GM18502 (cell line): ENCODE data around the gene CLCA4.

Source experiments
- ATAC-seq: cut with Tn5 transposase; IDR thresholded peaks from one replicate; pipeline ENCODE4 v1.9.1; 2021; ENCODE audit warnings: mild to moderate bottlenecking; ENCODE audit not compliant: unreplicated experiment, poor library complexity

Gene CLCA4, protein sequence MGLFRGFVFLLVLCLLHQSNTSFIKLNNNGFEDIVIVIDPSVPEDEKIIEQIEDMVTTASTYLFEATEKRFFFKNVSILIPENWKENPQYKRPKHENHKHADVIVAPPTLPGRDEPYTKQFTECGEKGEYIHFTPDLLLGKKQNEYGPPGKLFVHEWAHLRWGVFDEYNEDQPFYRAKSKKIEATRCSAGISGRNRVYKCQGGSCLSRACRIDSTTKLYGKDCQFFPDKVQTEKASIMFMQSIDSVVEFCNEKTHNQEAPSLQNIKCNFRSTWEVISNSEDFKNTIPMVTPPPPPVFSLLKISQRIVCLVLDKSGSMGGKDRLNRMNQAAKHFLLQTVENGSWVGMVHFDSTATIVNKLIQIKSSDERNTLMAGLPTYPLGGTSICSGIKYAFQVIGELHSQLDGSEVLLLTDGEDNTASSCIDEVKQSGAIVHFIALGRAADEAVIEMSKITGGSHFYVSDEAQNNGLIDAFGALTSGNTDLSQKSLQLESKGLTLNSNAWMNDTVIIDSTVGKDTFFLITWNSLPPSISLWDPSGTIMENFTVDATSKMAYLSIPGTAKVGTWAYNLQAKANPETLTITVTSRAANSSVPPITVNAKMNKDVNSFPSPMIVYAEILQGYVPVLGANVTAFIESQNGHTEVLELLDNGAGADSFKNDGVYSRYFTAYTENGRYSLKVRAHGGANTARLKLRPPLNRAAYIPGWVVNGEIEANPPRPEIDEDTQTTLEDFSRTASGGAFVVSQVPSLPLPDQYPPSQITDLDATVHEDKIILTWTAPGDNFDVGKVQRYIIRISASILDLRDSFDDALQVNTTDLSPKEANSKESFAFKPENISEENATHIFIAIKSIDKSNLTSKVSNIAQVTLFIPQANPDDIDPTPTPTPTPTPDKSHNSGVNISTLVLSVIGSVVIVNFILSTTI

GRCh38 chr1:86546787-86547221 lies at the start of gene CLCA4:
Gene CLCA4 (plus strand): TSS chr1:86547078. CDS start chr1:86547120, 42 bp downstream.
- ATAC-seq = no peak

DNA sequence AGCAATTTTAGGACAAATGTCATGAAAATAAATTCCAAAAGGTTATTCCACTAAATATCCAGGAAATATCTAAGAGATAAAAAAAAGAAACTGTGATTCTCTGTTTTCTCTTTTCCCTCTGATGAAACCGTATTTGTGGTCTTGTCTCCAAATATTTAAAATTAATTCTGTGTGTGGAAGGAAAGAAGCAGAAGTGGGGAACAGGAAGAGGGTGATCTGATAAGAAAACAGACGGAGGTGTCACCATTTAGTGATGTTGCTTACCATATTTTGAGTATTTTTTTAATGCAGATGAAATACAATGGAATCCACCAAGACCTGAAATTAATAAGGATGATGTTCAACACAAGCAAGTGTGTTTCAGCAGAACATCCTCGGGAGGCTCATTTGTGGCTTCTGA lies 48.6 kb upstream of the CLCA4 start:
- ATAC-seq = no peak

DNA sequence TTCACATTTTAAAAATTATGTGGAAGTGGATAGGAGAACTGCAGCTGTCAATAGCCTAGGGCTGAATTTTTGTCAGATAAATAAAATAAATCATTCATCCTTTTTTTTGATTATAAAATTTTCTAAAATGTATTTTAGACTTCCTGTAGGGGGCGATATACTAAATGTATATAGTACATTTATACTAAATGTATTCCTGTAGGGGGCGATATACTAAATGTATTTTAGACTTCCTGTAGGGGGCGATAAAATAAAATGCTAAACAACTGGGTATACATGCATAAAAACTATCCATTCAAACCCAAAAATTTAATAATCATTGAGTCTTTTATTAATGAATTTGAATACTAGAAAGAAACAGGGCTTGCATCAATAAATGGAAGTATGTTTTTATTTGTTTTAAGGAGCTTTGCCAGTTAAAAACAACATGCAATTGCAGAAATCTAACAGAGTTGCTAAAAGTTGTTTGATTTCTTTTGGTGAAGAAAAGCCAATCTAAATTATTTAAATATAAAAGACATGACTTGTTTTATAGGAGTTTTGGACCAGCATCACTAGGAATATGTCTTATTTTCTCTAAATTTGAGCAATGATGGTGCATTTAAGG lies 46.8 kb upstream of the CLCA4 start:
- ATAC-seq = no peak

DNA sequence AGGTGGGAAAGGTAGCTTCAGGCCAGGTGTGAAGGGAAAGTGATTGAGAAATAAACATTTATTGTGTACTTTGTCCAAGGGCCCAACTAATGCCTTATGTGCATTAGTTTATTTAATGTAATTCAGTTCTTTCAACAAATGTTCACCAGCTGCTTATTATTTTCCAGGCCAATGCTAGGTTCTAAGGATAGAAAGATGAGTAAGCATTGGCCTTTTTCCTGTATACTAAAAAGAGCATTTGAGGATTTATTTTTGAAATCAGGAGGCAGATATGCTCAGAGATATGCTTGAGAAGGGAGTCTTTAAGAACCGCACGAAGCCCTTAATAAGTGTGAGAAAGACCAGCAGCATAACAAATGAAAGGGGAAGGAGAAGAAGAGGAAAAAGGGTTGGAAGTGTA lies 46.2 kb upstream of the CLCA4 start:
- no peak for ATAC-seq

- peak; percentile 80 for ATAC-seq
Observed at GRCh38 chr1:86502125-86502646, 44.7 kb upstream of the CLCA4 start.

- peak; percentile 62 for ATAC-seq
Observed at GRCh38 chr1:86502721-86503405, 44.0 kb upstream of the CLCA4 start.

DNA sequence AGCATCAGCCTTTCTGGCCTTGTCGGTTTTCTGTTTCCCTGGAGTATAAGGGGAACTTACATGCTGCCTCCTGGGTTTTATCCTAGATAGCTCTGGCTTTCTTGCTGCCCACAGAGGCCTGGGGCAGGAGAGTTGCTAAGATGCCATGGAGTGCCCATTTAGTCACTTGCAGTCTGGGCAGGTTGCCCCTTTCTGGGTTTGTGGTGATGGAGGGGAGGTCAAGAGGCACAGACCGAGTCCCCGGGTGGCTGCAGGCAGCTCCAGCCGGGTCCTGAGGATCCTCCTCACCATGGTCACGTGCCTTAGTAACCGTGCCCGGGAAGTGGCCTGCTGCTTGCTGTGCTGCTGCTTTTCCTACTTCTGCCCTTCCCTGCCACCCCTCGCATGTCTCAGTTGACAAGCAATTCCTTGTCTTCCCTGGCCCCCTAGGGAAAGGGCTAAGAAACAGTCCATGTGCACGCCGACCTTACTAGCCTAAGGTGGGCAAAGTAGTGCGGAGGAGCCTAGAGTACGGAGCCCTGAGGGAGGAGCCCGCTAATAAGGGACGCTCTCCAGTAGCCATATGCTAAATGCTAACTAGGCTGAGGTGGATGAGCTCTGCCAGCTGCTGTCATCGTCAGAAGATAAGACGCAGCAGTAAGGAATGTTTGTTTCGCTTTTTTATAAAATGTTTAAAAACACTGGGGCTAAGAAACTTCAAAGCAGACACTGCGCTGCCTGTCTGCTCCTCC lies 43.3 kb upstream of the CLCA4 start:
- ATAC-seq = no peak

DNA sequence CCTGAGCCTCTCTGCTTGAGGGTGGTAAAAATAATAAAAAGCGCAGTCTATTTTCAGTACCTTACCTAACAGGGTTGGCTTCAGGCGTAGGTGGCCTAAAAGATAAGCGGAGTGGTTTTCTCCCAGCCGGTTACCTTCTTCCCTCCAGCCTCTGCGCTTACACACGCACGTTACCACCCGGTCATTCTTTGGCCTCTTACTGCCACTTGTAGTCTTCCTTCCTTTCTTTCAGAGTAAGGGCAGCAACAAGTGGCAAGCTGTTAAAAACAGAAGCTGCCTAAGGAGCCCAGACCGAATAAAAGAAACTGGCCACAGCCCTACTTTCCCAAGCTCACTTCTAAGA lies 42.8 kb upstream of the CLCA4 start:
- ATAC-seq = no peak

DNA sequence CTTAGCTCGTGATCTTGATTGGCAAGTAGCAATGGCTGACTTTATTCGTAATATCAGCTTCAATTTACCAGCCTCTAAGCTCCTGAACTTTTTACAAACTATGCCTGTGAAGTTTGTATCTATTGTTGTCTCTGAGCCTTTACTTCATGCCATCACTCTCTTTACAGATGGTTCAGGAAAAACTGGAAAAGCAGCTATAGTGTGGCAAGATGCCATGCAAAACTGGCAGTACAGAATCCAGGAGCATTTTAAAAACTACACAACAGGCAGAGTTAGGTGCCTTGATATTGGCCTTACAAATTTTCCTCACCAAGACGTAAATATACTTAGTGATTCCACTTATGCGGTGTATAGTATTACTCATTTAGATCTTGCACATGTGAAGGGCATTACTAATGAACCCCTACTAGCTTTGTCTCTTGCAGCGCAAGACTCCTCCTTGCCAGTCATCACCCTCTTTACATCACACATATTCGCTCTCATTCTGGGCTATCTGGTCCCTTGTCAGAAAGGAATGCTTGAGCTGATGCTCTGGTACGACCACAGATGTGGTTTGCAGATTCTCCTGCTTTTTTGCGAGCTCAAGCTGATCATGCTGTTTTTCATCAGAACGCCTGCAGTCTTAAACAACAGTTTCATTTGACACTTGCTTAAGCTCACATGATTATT lies 41.8 kb upstream of the CLCA4 start:
- no peak for ATAC-seq

DNA sequence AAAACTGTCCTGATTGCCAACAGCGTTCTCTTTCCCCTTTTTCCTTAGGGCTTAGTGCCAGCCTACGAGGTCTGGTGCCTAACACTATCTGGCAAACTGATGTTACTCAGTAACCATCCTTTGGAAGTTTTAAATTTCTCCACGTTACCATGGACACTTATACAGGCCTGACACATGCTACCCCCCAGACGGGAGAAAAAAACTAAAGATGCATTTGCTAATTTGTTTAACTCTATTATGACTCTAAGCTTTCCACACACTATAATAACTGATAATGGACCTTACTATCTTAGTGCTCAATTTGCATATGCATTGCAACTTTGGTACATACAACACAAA lies 41.3 kb upstream of the CLCA4 start:
- no peak for ATAC-seq

- peak; percentile 58 for ATAC-seq
Observed at GRCh38 chr1:86507935-86508582, 38.8 kb upstream of the CLCA4 start.

GRCh38 chr1:86508583-86508969 lies 38.3 kb upstream of the CLCA4 start:
- ATAC-seq = no peak

DNA sequence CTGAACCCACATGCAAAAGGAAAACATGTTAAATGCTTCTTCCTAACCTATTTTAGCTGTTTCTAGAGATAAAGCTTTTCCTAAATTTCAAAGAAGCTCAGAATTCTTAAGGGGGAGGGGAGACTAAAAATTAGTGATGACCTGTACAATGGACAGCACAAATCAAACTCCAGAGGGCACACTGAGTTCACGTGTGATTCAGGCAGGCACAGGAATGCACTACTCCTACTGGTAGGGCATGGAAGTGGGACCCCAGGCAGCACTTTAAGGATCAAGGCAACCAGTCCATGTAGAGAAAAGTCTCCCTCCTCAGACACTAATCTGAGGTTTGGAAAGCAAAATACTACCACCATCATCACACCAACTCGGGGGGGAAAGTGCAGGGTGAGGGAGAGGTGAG lies 31.3 kb upstream of the CLCA4 start:
- ATAC-seq = no peak

GRCh38 chr1:86516335-86516734 lies 30.5 kb upstream of the CLCA4 start:
- ATAC-seq = no peak

DNA sequence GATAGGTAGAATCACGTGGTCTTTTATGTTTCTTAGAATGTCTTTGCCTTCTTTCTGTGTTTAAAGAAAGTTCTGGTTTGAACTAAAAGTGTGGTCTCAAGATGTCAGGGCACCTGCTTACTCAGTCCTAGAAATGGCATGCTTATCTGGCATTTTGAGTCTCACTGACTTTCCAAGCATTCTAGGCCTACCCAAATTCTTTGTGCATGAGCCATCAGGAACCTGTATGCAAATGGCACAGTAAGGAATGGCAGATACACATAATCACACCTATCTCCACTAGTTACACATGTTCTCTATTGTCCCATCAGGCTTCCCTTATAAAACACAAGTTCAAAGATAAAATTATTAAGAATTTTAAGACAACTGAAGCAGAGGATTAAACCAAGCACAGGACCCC lies 29.5 kb upstream of the CLCA4 start:
- ATAC-seq = no peak

DNA sequence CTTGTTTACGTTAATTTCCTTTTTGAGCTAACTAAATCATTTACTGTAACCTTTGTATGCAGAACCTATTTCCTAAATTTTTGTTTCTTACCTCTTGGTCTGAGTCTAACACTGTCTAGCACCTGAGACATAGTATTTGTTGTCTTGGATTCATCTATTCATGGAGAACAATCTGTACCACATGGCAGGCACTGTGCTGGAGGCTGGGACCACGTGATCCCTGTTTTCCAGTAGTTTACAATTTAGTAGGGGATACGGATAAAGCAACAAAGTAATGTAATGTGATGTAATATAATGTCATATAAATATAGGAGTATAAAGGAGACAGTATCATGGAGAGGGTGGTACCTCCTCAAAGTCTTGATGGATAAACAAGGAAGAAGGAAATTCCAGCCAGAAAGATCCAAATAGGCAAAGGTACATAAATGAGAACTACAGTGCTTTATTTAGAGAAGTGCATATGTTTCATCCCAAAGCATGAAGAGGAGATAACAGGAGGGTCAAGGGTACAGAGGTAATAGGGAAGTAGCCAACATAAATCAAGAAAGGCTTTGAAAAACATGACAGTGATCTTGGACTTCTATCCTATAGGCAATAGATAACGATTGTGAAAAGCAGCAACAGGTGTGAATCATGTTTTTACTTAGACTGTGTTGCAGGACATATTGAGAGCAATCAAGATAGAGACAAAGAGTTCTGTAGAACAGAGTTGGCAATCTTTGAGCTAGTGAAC lies 25.9 kb upstream of the CLCA4 start:
- no peak for ATAC-seq

GRCh38 chr1:86521522-86521891 lies 25.4 kb upstream of the CLCA4 start:
- no peak for ATAC-seq

DNA sequence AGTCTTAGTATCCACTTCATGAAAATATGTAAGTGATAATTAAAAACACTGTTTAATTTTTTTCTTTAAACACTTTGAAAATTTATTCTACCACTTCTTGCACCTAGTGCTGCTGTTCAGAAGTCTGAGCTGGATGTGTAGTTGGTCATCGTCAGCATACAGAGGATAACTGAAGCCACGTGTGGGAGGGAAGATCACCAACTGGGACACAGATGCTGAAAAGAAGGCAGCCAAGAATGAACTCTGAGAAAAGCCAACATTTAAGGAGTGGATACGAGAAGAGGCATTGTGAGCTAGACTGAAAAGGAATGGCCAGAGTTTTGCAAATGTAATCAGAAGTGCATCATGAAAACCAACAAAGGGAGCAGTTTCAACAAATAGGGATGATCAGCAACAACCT lies 24.6 kb upstream of the CLCA4 start:
- ATAC-seq = no peak
